HEK293 (cell line): ENCODE measurements around the gene ALG12.

Experiments used
- HOXD13 ChIP-seq: sonication (generic); formaldehyde crosslinking; IDR thresholded peaks from 2 replicates; pipeline ENCODE4 v1.8.0; 2022; ENCODE audit warnings: missing genetic modification reagents, borderline replicate concordance
- KLF9 ChIP-seq: fragments of 450-650 bp; formaldehyde crosslinking; IDR thresholded peaks from 2 replicates; pipeline ENCODE4 v1.5.1; 2016; ENCODE audit warnings: missing biosample characterization, missing genetic modification characterization, low read depth
- ZBTB1 ChIP-seq: fragments of 450-650 bp; formaldehyde crosslinking; IDR thresholded peaks from 2 replicates; pipeline ENCODE4 v1.5.1; 2016; ENCODE audit warnings: missing biosample characterization, missing genetic modification characterization
- ZBTB21 ChIP-seq: fragments of 450-650 bp; formaldehyde crosslinking; IDR thresholded peaks from 2 replicates; pipeline ENCODE4 v1.5.1; 2017; ENCODE audit warnings: missing biosample characterization, missing genetic modification characterization
- ZFP37 ChIP-seq: fragments of 450-650 bp; formaldehyde crosslinking; IDR thresholded peaks from 2 replicates; pipeline ENCODE4 v1.5.1; 2016; ENCODE audit warnings: missing biosample characterization, missing genetic modification characterization
- ZNF549 ChIP-seq: fragments of 450-650 bp; IDR thresholded peaks from 2 replicates; pipeline ENCODE4 v1.5.1; 2018; ENCODE audit warnings: missing biosample characterization, missing genetic modification characterization, mild to moderate bottlenecking, inconsistent platforms, moderate library complexity
- ZNF558 ChIP-seq: fragments of 450-650 bp; formaldehyde crosslinking; IDR thresholded peaks from 2 replicates; pipeline ENCODE4 v1.5.1; 2016; ENCODE audit warnings: missing biosample characterization, missing genetic modification characterization
- ZNF768 ChIP-seq: fragments of 450-650 bp; formaldehyde crosslinking; IDR thresholded peaks from 2 replicates; pipeline ENCODE4 v1.5.1; 2018; ENCODE audit warnings: missing biosample characterization, mild to moderate bottlenecking, missing genetic modification characterization
- TF ChIP-seq, protein P1 (sequence below): fragments of 450-650 bp; formaldehyde crosslinking; IDR thresholded peaks from 2 replicates; pipeline ENCODE4 v1.5.1; 2016; ENCODE audit warnings: missing biosample characterization, missing genetic modification characterization
- TF ChIP-seq, protein P2 (sequence below): fragments of 450-650 bp; formaldehyde crosslinking; IDR thresholded peaks from 2 replicates; pipeline ENCODE4 v1.5.1; 2017; ENCODE audit warnings: missing biosample characterization, missing genetic modification characterization
- TF ChIP-seq, protein P3 (sequence below): fragments of 450-650 bp; formaldehyde crosslinking; IDR thresholded peaks from 2 replicates; pipeline ENCODE4 v1.5.1; 2016; ENCODE audit warnings: missing biosample characterization, missing genetic modification characterization, low read depth
- TF ChIP-seq, protein P4 (sequence below): fragments of 450-650 bp; formaldehyde crosslinking; IDR thresholded peaks from 2 replicates; pipeline ENCODE4 v1.5.1; 2016; ENCODE audit warnings: missing biosample characterization, missing genetic modification characterization
- TF ChIP-seq, protein P5 (sequence below): fragments of 450-650 bp; formaldehyde crosslinking; IDR thresholded peaks from 2 replicates; pipeline ENCODE4 v1.5.1; 2016; ENCODE audit warnings: missing biosample characterization, missing genetic modification characterization

DNA sequence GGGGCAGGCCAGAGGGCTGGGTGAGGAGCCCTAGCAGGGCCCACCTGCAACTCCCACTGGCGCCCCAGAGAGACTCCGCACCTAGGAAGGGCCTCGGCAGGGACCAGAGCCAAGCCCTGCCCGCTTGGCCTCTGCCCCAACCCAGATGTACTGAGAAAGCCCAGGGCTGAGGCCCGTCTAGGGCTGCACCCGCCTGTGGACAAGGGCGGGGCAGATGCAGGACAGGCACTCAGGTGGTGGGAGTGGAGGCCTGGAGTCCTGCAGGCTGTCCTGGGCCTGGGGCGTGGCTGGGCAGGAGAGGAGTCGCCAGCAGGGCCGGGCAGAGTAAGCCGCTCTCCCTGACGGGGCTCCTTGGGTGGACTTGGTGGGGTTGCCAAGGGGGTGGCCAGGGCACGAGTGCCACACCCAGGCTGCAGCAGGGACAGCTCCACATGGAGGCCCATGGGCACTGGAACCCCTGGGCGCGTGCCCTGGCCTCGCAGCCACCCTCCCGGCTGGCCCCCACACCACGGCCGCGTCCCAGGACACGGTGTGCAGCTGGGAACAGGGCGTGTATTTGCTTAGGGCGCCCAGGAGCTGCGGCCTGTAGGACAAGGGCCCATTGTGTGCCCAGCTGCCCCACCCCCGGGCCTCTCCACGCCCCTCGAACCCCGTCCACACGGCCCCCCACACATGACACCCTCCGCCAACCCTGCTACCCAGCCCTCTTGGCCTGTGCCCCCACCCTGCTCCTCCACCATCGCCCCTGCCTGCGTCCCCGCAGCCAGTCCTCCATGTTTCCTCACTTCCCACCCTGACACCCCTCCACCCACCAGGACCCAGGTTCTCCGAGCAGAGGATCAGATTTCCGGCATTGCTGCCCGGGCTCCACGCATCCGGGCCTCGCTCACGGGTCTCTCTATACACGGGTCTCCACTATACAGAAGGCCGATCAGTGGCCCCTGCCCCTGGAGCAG, 31.0 kb upstream of the ALG12 start:
- TF ChIP-seq, protein P1, sequence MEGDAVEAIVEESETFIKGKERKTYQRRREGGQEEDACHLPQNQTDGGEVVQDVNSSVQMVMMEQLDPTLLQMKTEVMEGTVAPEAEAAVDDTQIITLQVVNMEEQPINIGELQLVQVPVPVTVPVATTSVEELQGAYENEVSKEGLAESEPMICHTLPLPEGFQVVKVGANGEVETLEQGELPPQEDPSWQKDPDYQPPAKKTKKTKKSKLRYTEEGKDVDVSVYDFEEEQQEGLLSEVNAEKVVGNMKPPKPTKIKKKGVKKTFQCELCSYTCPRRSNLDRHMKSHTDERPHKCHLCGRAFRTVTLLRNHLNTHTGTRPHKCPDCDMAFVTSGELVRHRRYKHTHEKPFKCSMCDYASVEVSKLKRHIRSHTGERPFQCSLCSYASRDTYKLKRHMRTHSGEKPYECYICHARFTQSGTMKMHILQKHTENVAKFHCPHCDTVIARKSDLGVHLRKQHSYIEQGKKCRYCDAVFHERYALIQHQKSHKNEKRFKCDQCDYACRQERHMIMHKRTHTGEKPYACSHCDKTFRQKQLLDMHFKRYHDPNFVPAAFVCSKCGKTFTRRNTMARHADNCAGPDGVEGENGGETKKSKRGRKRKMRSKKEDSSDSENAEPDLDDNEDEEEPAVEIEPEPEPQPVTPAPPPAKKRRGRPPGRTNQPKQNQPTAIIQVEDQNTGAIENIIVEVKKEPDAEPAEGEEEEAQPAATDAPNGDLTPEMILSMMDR (tag by site-specific recombination), result no peak
- TF ChIP-seq, protein P2, sequence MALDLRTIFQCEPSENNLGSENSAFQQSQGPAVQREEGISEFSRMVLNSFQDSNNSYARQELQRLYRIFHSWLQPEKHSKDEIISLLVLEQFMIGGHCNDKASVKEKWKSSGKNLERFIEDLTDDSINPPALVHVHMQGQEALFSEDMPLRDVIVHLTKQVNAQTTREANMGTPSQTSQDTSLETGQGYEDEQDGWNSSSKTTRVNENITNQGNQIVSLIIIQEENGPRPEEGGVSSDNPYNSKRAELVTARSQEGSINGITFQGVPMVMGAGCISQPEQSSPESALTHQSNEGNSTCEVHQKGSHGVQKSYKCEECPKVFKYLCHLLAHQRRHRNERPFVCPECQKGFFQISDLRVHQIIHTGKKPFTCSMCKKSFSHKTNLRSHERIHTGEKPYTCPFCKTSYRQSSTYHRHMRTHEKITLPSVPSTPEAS (tag by site-specific recombination), result no peak
- TF ChIP-seq ZNF768 (tag by site-specific recombination) (no peak), KLF9 (tag by site-specific recombination) (no peak), HOXD13 (CRISPR knock-in tag) (no peak), ZNF549 (tag by site-specific recombination) (no peak), ZNF558 (tag by site-specific recombination) (no peak), ZBTB1 (tag by site-specific recombination) (no peak), ZBTB21 (no peak), ZFP37 (tag by site-specific recombination) (no peak)
- TF ChIP-seq, protein P3, sequence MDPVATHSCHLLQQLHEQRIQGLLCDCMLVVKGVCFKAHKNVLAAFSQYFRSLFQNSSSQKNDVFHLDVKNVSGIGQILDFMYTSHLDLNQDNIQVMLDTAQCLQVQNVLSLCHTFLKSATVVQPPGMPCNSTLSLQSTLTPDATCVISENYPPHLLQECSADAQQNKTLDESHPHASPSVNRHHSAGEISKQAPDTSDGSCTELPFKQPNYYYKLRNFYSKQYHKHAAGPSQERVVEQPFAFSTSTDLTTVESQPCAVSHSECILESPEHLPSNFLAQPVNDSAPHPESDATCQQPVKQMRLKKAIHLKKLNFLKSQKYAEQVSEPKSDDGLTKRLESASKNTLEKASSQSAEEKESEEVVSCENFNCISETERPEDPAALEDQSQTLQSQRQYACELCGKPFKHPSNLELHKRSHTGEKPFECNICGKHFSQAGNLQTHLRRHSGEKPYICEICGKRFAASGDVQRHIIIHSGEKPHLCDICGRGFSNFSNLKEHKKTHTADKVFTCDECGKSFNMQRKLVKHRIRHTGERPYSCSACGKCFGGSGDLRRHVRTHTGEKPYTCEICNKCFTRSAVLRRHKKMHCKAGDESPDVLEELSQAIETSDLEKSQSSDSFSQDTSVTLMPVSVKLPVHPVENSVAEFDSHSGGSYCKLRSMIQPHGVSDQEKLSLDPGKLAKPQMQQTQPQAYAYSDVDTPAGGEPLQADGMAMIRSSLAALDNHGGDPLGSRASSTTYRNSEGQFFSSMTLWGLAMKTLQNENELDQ, result no peak
- TF ChIP-seq, protein P4, sequence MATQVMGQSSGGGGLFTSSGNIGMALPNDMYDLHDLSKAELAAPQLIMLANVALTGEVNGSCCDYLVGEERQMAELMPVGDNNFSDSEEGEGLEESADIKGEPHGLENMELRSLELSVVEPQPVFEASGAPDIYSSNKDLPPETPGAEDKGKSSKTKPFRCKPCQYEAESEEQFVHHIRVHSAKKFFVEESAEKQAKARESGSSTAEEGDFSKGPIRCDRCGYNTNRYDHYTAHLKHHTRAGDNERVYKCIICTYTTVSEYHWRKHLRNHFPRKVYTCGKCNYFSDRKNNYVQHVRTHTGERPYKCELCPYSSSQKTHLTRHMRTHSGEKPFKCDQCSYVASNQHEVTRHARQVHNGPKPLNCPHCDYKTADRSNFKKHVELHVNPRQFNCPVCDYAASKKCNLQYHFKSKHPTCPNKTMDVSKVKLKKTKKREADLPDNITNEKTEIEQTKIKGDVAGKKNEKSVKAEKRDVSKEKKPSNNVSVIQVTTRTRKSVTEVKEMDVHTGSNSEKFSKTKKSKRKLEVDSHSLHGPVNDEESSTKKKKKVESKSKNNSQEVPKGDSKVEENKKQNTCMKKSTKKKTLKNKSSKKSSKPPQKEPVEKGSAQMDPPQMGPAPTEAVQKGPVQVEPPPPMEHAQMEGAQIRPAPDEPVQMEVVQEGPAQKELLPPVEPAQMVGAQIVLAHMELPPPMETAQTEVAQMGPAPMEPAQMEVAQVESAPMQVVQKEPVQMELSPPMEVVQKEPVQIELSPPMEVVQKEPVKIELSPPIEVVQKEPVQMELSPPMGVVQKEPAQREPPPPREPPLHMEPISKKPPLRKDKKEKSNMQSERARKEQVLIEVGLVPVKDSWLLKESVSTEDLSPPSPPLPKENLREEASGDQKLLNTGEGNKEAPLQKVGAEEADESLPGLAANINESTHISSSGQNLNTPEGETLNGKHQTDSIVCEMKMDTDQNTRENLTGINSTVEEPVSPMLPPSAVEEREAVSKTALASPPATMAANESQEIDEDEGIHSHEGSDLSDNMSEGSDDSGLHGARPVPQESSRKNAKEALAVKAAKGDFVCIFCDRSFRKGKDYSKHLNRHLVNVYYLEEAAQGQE, result no peak
- TF ChIP-seq, protein P5, sequence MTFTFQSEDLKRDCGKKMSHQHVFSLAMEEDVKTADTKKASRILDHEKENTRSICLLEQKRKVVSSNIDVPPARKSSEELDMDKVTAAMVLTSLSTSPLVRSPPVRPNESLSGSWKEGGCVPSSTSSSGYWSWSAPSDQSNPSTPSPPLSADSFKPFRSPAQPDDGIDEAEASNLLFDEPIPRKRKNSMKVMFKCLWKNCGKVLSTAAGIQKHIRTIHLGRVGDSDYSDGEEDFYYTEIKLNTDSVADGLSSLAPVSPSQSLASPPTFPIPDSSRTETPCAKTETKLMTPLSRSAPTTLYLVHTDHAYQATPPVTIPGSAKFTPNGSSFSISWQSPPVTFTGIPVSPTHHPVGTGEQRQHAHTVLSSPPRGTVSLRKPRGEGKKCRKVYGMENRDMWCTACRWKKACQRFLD (tag by site-specific recombination), result no peak
